Measurements from ENCODE around the gene ARL5B. TPM values are rescaled to one million over a fixed set of nuclear protein-coding genes. Genes with fewer than 3 reads are reported as not detected.
A peak's percentile ranks its signal among the peaks of the same experiment; 100 is the strongest.

ARL5B gene
- total and polyA plus RNA-seq, 8 donors = 15.1 to 44.8 (median 41.2) TPM

DNA sequence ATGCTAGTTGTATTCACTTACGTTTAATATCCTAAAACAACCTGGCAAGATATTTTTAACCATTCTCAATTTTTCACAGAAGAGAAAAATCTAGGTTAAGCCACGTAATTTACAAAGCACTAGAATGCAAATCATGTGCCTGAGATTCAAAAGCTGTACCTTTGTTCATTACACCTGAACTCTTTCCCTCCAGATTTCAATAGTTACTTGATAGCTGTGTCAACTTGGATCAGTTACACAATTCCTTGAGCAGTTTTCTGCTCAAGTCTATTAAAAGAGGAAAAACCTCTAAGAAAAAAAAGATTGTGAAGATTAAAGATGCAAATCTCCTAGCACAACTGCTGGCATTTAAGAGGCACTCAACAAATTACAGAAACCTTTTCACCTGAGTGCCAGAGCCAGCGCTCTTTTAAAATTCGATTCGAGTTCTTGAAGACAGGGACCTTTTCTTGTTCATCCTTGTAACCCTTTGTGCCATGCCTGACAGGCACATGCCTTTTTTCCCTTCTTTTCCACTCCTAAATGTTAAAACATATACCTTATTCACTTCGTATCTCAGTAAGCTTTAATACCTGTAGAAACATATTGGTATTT, 8.7 kb upstream of the ARL5B start:
- ATAC-seq (peak; percentile 29), DNase-seq (peak in 1 of 4 donors; percentile 39)
- H3K27ac ChIP-seq = peak overlapping the region; percentile 85 to 88

GRCh38 chr10:18651324-18652007, 7.8 kb upstream of the ARL5B start, which contains the start of gene NSUN6:
TSS of gene NSUN6 (minus strand) at chr10:18651587. CDS start at chr10:18651203, 384 bp downstream.
- Histone ChIP-seq H3K4me1 (peaks cover 0 to 31% of the 10 kb centered on the region in 2 donors), H3K27me3 (no peaks in the 10 kb centered on the region), H3K27ac (peak within 1 kb of the TSS; percentile 85 to 88), H3K9me3 (no peaks in the 10 kb centered on the region), H3K4me3 (peak within 1 kb of the TSS; percentile 37 to 62), H3K36me3 (peaks cover 0 to 13% of the 10 kb centered on the region in 2 donors)
- intact Hi-C loops (cut with DNase I) = no loop called here
- peak; percentile 99 for ATAC-seq
- TF ChIP-seq, protein P1, sequence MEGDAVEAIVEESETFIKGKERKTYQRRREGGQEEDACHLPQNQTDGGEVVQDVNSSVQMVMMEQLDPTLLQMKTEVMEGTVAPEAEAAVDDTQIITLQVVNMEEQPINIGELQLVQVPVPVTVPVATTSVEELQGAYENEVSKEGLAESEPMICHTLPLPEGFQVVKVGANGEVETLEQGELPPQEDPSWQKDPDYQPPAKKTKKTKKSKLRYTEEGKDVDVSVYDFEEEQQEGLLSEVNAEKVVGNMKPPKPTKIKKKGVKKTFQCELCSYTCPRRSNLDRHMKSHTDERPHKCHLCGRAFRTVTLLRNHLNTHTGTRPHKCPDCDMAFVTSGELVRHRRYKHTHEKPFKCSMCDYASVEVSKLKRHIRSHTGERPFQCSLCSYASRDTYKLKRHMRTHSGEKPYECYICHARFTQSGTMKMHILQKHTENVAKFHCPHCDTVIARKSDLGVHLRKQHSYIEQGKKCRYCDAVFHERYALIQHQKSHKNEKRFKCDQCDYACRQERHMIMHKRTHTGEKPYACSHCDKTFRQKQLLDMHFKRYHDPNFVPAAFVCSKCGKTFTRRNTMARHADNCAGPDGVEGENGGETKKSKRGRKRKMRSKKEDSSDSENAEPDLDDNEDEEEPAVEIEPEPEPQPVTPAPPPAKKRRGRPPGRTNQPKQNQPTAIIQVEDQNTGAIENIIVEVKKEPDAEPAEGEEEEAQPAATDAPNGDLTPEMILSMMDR (IDR thresholded peaks at IDR 0.05) = no peak
- DNase-seq = peak; percentile 92 to 95 (median 94)

More for the DNA sequence above, 8.7 kb upstream of the ARL5B start:
- intact Hi-C loops (cut with DNase I) = no loop called here
- H3K4me1 ChIP-seq = peaks cover 0 to 31% of the 10 kb centered on the region in 2 donors
- H3K36me3 ChIP-seq = peaks cover 0 to 23% of the 10 kb centered on the region in 2 donors
- TF ChIP-seq, protein P1 (IDR thresholded peaks at IDR 0.05) = no peak
- H3K9me3 ChIP-seq = no peaks in the 10 kb centered on the region
- no peaks in the 10 kb centered on the region for H3K27me3 ChIP-seq
- peak overlapping the region; percentile 37 to 62 for H3K4me3 ChIP-seq

DNA sequence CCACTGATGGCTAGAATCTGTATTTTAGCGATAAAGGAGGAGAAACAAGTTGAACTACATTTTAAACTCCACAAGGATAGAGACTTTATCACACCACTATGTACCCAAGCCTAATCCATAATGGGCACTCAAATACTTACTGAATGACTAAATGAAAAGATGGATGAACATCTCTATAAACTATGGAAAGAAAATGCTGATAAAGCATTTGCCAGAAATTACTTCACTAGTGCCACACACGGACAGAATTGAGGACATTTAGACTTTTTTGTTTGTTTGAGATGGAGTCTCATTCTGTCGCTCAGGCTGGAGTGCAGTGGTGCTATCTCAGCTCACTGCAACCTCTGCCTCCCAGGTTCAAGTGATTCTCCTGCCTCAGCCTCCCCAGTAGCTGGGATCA, 6.1 kb upstream of the ARL5B start:
- H3K36me3 ChIP-seq = no peaks in the 10 kb centered on the region
- DNase-seq = no peak
- ATAC-seq = no peak
- intact Hi-C loops (cut with DNase I) = no loop called here
- H3K9me3 ChIP-seq = no peaks in the 10 kb centered on the region
- TF ChIP-seq, protein P1 (IDR thresholded peaks at IDR 0.05) = no peak
- no peaks in the 10 kb centered on the region for H3K27me3 ChIP-seq
- H3K4me1 ChIP-seq = peaks cover 0 to 34% of the 10 kb centered on the region in 2 donors
- no peak overlapping the region for H3K27ac ChIP-seq
- no peak overlapping the region for H3K4me3 ChIP-seq

DNA sequence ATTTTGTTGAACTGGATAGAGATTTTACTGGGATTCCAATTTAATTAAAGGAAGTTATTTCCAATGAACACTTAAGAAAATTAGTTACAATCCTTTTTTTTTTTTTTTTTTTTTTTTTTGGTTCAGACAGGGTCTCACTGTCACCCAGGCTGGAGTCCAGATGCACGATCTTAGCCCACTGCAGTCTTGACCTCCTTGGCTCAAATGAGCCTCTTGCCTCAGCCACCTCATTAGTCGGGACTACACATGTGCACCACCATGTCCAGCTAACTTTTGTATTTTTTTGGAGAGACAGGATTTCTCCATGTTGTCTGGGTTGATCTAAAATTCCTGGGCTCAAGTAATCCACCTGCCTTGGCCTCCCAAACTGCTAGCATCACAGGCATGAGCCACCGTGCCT, 2.5 kb upstream of the ARL5B start:
- Histone ChIP-seq H3K36me3 (no peaks in the 10 kb centered on the region), H3K9me3 (no peaks in the 10 kb centered on the region), H3K4me1 (peaks cover 8 to 31% of the 10 kb centered on the region in 2 donors), H3K27me3 (no peaks in the 10 kb centered on the region), H3K27ac (no peak overlapping the region), H3K4me3 (no peak overlapping the region)
- ATAC-seq = no peak
- TF ChIP-seq, protein P1 (IDR thresholded peaks at IDR 0.05) = no peak
- DNase-seq = peak in 1 of 4 donors; percentile 69
- intact Hi-C loops (cut with DNase I) = no loop called here

Data from left lung (tissue), 10 donors.